Neural progenitor cell (in vitro differentiated cells): ENCODE results near the gene PLCB1. TPM values are rescaled to one million over a fixed set of nuclear protein-coding genes. Genes with fewer than 3 reads are reported as not detected.

Source experiments
- DNase-seq: peaks from one replicate; pipeline ENCODE4 v3.0.0-alpha.2; 2016; ENCODE audit warnings: low spot score
- H2AFZ ChIP-seq: fragments of 200-600 bp; sonication (generic); replicated peaks from 2 replicates; pipeline ENCODE4 v1.6.1; 2016; ENCODE audit warnings: antibody characterized with exemption
- H3F3A ChIP-seq: fragments of 200-600 bp; sonication (generic); 2 replicates; pipeline ENCODE4 v1.6.1; 2016; ENCODE audit warnings: antibody characterized with exemption, low read depth
- H3K27ac ChIP-seq: fragments of 200-600 bp; sonication (generic); 2 replicates; pipeline ENCODE4 v1.5.1; 2016; ENCODE audit warnings: mild to moderate bottlenecking
- H3K27me3 ChIP-seq: fragments of 200-600 bp; sonication (generic); 2 replicates; pipeline ENCODE4 v1.6.1; 2016; ENCODE audit warnings: mild to moderate bottlenecking, moderate library complexity
- H3K36me3 ChIP-seq: fragments of 200-600 bp; sonication (generic); 2 replicates; pipeline ENCODE4 v1.5.1; 2016
- H3K4me1 ChIP-seq: fragments of 200-600 bp; sonication (generic); 2 replicates; pipeline ENCODE4 v1.6.1; 2016; ENCODE audit warnings: mixed run types
- H3K4me2 ChIP-seq: fragments of 200-600 bp; sonication (generic); 2 replicates; pipeline ENCODE4 v1.6.1; 2016
- H3K4me3 ChIP-seq: fragments of 200-600 bp; sonication (generic); 2 replicates; pipeline ENCODE4 v1.5.1; 2016
- H3K79me2 ChIP-seq: fragments of 200-600 bp; sonication (generic); 2 replicates; pipeline ENCODE4 v1.6.1; 2016; ENCODE audit warnings: low read depth
- H3K9ac ChIP-seq: fragments of 200-600 bp; sonication (generic); 2 replicates; pipeline ENCODE4 v1.6.1; 2016
- H3K9me3 ChIP-seq: fragments of 200-600 bp; sonication (generic); 2 replicates; pipeline ENCODE4 v1.5.1; 2016; ENCODE audit warnings: low read depth
- H4K20me1 ChIP-seq: fragments of 200-600 bp; sonication (generic); 2 replicates; pipeline ENCODE4 v1.6.1; 2016; ENCODE audit warnings: low read depth
- H3K27ac Mint-ChIP-seq: 3 replicates; pipeline ENCODE4 v1.8.0; 2021; ENCODE audit warnings: mixed read lengths
- H3K27me3 Mint-ChIP-seq: 2 replicates; pipeline ENCODE4 v1.8.0; 2022; ENCODE audit warnings: low read depth, mild to moderate bottlenecking, inconsistent platforms, moderate library complexity, mixed read lengths; ENCODE audit not compliant: insufficient read depth
- H3K36me3 Mint-ChIP-seq: 3 replicates; pipeline ENCODE4 v1.8.0; 2021; ENCODE audit warnings: mixed read lengths
- H3K4me1 Mint-ChIP-seq: 3 replicates; pipeline ENCODE4 v1.8.0; 2021; ENCODE audit warnings: mixed read lengths
- H3K4me3 Mint-ChIP-seq: 3 replicates; pipeline ENCODE4 v1.8.0; 2021; ENCODE audit warnings: mild to moderate bottlenecking, moderate library complexity, mixed read lengths
- H3K9me3 Mint-ChIP-seq: 3 replicates; pipeline ENCODE4 v1.8.0; 2020; ENCODE audit warnings: mixed read lengths
- EZH2 ChIP-seq: fragments of 200-600 bp; sonication (generic); IDR thresholded peaks from 2 replicates; pipeline ENCODE4 v1.6.1; 2017; ENCODE audit warnings: antibody characterized with exemption, mild to moderate bottlenecking, moderate library complexity
- EZH2phosphoT487 ChIP-seq: fragments of 200-600 bp; sonication (generic); IDR thresholded peaks from 2 replicates; pipeline ENCODE4 v1.6.1; 2017; ENCODE audit warnings: antibody characterized with exemption
- total RNA-seq: library from RNA; depleted of rRNA; stranded (reverse); fragments of >200 nt; gene quantifications from 2 replicates; pipeline ENCODE4 v1.2.3, GENCODE V29; 2015; ENCODE audit warnings: low replicate concordance
- TF ChIP-seq, protein P1 (sequence below): fragments of 200-600 bp; sonication (generic); IDR thresholded peaks from 2 replicates; pipeline ENCODE4 v1.5.1; 2017; ENCODE audit warnings: antibody characterized with exemption, mild to moderate bottlenecking

The PLCB1 gene
- total RNA-seq, 1 donor from 2014 or later: 30.2 TPM

DNA sequence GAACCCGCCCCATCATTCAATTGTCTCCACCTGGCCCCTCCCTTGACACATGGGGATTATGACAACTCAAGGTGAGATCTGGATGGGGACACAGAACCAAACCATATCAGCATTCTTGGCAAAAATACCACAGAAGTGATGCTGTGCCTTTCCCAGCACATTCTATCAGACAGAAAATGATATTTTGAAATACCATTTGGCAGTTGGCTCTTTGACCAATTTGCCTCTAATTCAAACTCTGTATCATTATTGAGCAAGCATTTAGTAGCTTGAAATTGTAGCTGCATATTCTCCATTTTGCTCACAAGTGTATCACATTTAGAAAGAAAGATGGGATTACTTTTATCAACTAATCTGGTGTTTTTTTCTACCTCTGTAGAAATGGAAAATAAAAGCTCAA is 64.0 kb downstream of the PLCB1 start:
- Mint-ChIP-seq H3K4me1 (no peaks in the 10 kb centered on the region), H3K4me3 (no peak overlapping the region), H3K36me3 (peaks cover 7% of the 10 kb centered on the region), H3K9me3 (peaks cover 12% of the 10 kb centered on the region), H3K27me3 (no peaks in the 10 kb centered on the region), H3K27ac (no peak overlapping the region)
- Histone ChIP-seq H3K9me3 (peaks cover 3% of the 10 kb centered on the region), H3K9ac (no peak overlapping the region), H3K4me3 (no peak overlapping the region), H3F3A (no peaks in the 10 kb centered on the region), H3K27ac (no peak overlapping the region), H3K4me2 (no peak overlapping the region), H3K36me3 (no peaks in the 10 kb centered on the region), H3K79me2 (no peaks in the 10 kb centered on the region), H3K27me3 (no peaks in the 10 kb centered on the region), H4K20me1 (no peaks in the 10 kb centered on the region), H2AFZ (no peak overlapping the region), H3K4me1 (no peaks in the 10 kb centered on the region)
- no peak for TF ChIP-seq EZH2phosphoT487
- TF ChIP-seq, protein P1, sequence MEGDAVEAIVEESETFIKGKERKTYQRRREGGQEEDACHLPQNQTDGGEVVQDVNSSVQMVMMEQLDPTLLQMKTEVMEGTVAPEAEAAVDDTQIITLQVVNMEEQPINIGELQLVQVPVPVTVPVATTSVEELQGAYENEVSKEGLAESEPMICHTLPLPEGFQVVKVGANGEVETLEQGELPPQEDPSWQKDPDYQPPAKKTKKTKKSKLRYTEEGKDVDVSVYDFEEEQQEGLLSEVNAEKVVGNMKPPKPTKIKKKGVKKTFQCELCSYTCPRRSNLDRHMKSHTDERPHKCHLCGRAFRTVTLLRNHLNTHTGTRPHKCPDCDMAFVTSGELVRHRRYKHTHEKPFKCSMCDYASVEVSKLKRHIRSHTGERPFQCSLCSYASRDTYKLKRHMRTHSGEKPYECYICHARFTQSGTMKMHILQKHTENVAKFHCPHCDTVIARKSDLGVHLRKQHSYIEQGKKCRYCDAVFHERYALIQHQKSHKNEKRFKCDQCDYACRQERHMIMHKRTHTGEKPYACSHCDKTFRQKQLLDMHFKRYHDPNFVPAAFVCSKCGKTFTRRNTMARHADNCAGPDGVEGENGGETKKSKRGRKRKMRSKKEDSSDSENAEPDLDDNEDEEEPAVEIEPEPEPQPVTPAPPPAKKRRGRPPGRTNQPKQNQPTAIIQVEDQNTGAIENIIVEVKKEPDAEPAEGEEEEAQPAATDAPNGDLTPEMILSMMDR: no peak
- no peak for TF ChIP-seq EZH2
- DNase-seq: no peak

DNA sequence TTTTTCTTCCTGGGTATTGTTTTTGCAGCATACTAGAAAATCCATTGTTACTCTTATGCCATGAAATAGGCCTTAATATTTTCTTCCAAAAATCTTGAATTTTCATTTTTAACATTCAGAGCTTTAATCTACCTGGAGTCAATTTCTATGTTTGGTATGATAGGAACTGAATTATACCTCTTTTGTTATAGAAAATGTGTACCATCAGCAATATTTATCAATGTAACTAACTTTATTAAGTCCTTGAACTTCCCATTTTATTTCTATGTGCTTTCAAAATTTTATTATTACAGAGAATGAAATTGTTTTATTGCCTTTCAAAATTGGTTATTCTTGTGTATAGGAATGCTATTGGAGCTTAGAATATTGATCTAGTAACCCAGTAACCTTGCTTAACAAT is 68.2 kb downstream of the PLCB1 start:
- no peak overlapping the region for H3K27ac Mint-ChIP-seq
- Histone ChIP-seq H3K4me3 (no peak overlapping the region), H3K9ac (no peak overlapping the region), H4K20me1 (no peaks in the 10 kb centered on the region), H3K27ac (no peak overlapping the region), H3K27me3 (no peaks in the 10 kb centered on the region), H3K9me3 (no peaks in the 10 kb centered on the region), H3K36me3 (no peaks in the 10 kb centered on the region), H2AFZ (no peak overlapping the region), H3K4me2 (no peak overlapping the region), H3K4me1 (no peaks in the 10 kb centered on the region), H3F3A (no peaks in the 10 kb centered on the region), H3K79me2 (no peaks in the 10 kb centered on the region)
- H3K9me3 Mint-ChIP-seq: peaks cover 2% of the 10 kb centered on the region
- TF ChIP-seq EZH2phosphoT487 (no peak), EZH2 (no peak)
- TF ChIP-seq, protein P1: no peak
- H3K27me3 Mint-ChIP-seq: no peaks in the 10 kb centered on the region
- peaks cover 5% of the 10 kb centered on the region for H3K36me3 Mint-ChIP-seq
- no peak overlapping the region for H3K4me3 Mint-ChIP-seq
- no peaks in the 10 kb centered on the region for H3K4me1 Mint-ChIP-seq
- DNase-seq: no peak

DNA sequence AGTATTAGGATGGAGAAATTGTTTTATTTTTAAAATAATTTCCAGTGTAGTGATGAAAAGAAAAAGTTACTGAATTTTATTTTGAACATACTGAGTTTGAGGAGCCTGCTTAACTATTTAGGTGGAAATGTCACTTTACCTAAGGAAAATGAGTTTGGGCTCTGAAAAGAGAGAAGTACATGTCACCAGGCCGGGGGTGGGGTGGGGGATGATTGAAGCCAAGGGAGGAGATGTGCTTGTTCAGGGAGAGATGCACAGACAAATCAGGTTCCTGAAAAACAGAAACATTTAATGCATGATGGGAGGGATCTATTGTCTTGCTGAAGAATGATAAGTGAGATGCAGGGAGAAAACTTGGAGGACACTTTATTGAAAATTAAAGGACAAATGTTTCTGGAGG is 71.3 kb downstream of the PLCB1 start:
- Mint-ChIP-seq H3K27me3 (no peaks in the 10 kb centered on the region), H3K27ac (no peak overlapping the region), H3K4me3 (no peak overlapping the region), H3K4me1 (peaks cover 6% of the 10 kb centered on the region), H3K36me3 (no peaks in the 10 kb centered on the region), H3K9me3 (no peaks in the 10 kb centered on the region)
- Histone ChIP-seq H3K36me3 (no peaks in the 10 kb centered on the region), H4K20me1 (no peaks in the 10 kb centered on the region), H3K27ac (no peak overlapping the region), H3F3A (peaks cover 5% of the 10 kb centered on the region), H3K9ac (no peak overlapping the region), H3K4me3 (no peak overlapping the region), H3K79me2 (no peaks in the 10 kb centered on the region), H3K27me3 (no peaks in the 10 kb centered on the region), H3K4me2 (no peak overlapping the region), H2AFZ (no peak overlapping the region), H3K4me1 (peaks cover 7% of the 10 kb centered on the region), H3K9me3 (no peaks in the 10 kb centered on the region)
- DNase-seq: no peak
- TF ChIP-seq EZH2phosphoT487: no peak
- TF ChIP-seq EZH2: no peak
- TF ChIP-seq, protein P1: no peak

DNA sequence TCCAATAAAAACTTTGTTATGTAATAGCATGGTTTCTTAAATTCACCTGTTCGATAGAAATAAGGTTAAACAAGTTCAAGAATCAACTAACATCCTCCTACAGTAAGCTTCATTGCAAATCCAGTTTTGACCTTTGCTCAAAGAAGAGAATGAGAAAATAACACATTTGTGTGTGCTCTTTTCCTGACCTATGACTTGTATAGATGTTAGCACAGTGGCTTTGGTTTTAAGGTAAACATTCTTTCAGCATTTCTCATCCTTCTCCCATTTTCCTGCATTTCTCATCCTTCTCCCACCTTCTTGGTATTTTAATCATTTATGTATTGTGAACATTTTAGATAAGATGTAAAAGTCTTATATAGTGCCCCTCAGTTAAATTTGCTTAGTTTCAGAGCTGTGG is 73.9 kb downstream of the PLCB1 start:
- no peak for TF ChIP-seq EZH2phosphoT487
- TF ChIP-seq EZH2: no peak
- TF ChIP-seq, protein P1: no peak
- H3K27ac Mint-ChIP-seq: no peak overlapping the region
- no peak overlapping the region for H3K4me3 Mint-ChIP-seq
- no peak for DNase-seq
- peaks cover 20% of the 10 kb centered on the region for H3K4me1 Mint-ChIP-seq
- Histone ChIP-seq H3K4me1 (peaks cover 25% of the 10 kb centered on the region), H4K20me1 (no peaks in the 10 kb centered on the region), H3K9ac (no peak overlapping the region), H3K4me3 (no peak overlapping the region), H3K27ac (no peak overlapping the region), H3K4me2 (no peak overlapping the region), H3K9me3 (no peaks in the 10 kb centered on the region), H3K36me3 (no peaks in the 10 kb centered on the region), H3K79me2 (no peaks in the 10 kb centered on the region), H2AFZ (no peak overlapping the region), H3K27me3 (no peaks in the 10 kb centered on the region), H3F3A (peaks cover 6% of the 10 kb centered on the region)
- H3K27me3 Mint-ChIP-seq: peaks cover 2% of the 10 kb centered on the region
- H3K9me3 Mint-ChIP-seq: no peaks in the 10 kb centered on the region
- H3K36me3 Mint-ChIP-seq: no peaks in the 10 kb centered on the region
